NB4 (cell line): ENCODE results near the gene ATF7IP2.

Experiments used
- MYC ChIP-seq: IDR thresholded peaks from 2 replicates; pipeline ENCODE4 v1.6.1; 2011; ENCODE audit warnings: low read depth, low read length
- POLR2A ChIP-seq: IDR thresholded peaks from 2 replicates; pipeline ENCODE4 v1.6.1; 2011; ENCODE audit warnings: mild to moderate bottlenecking; ENCODE audit not compliant: insufficient read length; ENCODE audit errors: extremely low read depth
- TF ChIP-seq, protein P1 (sequence below): IDR thresholded peaks from one replicate; pipeline ENCODE4 v1.5.1; 2012; ENCODE audit warnings: low read depth, low read length
- TF ChIP-seq, protein P2 (sequence below): IDR thresholded peaks from 2 replicates; pipeline ENCODE4 v1.6.1; 2011; ENCODE audit warnings: low read depth, low read length

DNA sequence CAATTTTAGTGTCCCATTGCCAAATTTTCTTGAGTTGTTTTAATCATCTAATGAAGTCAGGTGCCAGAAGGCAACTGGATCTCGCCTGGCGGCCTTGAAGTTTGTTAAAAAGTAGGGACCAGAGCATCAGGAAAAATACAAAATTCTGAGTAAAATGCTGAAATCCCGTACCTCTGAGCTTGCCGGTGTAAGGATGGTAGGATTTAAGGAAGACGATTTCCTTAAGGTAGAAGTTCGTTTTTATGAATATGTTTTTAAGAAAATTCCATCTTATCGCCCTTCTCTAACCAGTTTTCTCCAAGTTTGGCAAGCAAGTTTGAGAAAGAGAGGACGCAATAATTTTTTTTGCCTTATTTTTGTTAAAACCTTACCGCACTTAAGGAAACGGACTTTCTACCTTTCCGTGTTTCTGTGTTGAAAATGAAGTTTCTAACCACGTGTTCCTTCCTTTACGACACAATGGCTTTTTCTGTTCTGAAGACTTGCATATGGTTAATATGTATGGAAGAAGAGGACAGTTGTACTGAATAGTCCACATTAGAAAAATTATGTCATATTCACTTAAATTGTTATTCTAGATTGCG is 748 bp downstream of the ATF7IP2 start:
- TF ChIP-seq POLR2A (no peak), MYC (no peak)
- TF ChIP-seq, protein P1, sequence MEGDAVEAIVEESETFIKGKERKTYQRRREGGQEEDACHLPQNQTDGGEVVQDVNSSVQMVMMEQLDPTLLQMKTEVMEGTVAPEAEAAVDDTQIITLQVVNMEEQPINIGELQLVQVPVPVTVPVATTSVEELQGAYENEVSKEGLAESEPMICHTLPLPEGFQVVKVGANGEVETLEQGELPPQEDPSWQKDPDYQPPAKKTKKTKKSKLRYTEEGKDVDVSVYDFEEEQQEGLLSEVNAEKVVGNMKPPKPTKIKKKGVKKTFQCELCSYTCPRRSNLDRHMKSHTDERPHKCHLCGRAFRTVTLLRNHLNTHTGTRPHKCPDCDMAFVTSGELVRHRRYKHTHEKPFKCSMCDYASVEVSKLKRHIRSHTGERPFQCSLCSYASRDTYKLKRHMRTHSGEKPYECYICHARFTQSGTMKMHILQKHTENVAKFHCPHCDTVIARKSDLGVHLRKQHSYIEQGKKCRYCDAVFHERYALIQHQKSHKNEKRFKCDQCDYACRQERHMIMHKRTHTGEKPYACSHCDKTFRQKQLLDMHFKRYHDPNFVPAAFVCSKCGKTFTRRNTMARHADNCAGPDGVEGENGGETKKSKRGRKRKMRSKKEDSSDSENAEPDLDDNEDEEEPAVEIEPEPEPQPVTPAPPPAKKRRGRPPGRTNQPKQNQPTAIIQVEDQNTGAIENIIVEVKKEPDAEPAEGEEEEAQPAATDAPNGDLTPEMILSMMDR, result no peak
- TF ChIP-seq, protein P2, sequence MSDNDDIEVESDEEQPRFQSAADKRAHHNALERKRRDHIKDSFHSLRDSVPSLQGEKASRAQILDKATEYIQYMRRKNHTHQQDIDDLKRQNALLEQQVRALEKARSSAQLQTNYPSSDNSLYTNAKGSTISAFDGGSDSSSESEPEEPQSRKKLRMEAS, result peak; percentile 95
